ENCODE measurements around the gene ZNF341.

Gene ZNF341

GRCh38 chr20:33732166-33732970 is 572 bp downstream of the ZNF341 start (continued):
- no peak for TF ChIP-seq ZNF148 (tag by site-specific recombination; IDR thresholded peaks at IDR 0.05; ENCODE audit: borderline replicate concordance)
- no peak for TF ChIP-seq ZSCAN16 (tag by site-specific recombination; IDR thresholded peaks at IDR 0.05)
- peak; percentile 22; the same call in 1 of the 2 replicates for TF ChIP-seq SP7 (tag by site-specific recombination; IDR thresholded peaks at IDR 0.05)
- TF ChIP-seq, protein P1, sequence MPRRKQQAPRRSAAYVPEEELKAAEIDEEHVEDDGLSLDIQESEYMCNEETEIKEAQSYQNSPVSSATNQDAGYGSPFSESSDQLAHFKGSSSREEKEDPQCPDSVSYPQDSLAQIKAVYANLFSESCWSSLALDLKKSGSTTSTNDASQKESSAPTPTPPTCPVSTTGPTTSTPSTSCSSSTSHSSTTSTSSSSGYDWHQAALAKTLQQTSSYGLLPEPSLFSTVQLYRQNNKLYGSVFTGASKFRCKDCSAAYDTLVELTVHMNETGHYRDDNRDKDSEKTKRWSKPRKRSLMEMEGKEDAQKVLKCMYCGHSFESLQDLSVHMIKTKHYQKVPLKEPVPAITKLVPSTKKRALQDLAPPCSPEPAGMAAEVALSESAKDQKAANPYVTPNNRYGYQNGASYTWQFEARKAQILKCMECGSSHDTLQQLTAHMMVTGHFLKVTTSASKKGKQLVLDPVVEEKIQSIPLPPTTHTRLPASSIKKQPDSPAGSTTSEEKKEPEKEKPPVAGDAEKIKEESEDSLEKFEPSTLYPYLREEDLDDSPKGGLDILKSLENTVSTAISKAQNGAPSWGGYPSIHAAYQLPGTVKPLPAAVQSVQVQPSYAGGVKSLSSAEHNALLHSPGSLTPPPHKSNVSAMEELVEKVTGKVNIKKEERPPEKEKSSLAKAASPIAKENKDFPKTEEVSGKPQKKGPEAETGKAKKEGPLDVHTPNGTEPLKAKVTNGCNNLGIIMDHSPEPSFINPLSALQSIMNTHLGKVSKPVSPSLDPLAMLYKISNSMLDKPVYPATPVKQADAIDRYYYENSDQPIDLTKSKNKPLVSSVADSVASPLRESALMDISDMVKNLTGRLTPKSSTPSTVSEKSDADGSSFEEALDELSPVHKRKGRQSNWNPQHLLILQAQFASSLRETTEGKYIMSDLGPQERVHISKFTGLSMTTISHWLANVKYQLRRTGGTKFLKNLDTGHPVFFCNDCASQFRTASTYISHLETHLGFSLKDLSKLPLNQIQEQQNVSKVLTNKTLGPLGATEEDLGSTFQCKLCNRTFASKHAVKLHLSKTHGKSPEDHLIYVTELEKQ (tag by site-specific recombination; IDR thresholded peaks at IDR 0.05; ENCODE audit: borderline replicate concordance), result no peak
- no peak for TF ChIP-seq ZNF555 (tag by site-specific recombination; conservative IDR thresholded peaks at IDR 0.05)
- TF ChIP-seq KLF1 (tag by site-specific recombination; IDR thresholded peaks at IDR 0.05), result no peak
- TF ChIP-seq, protein P2, sequence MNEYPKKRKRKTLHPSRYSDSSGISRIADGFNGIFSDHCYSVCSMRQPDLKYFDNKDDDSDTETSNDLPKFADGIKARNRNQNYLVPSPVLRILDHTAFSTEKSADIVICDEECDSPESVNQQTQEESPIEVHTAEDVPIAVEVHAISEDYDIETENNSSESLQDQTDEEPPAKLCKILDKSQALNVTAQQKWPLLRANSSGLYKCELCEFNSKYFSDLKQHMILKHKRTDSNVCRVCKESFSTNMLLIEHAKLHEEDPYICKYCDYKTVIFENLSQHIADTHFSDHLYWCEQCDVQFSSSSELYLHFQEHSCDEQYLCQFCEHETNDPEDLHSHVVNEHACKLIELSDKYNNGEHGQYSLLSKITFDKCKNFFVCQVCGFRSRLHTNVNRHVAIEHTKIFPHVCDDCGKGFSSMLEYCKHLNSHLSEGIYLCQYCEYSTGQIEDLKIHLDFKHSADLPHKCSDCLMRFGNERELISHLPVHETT (tag by site-specific recombination; IDR thresholded peaks at IDR 0.05), result no peak
- TF ChIP-seq ZNF518A (tag by site-specific recombination; conservative IDR thresholded peaks at IDR 0.05; ENCODE audit: low read depth), result no peak
- no peak for TF ChIP-seq ZNF530 (tag by site-specific recombination; IDR thresholded peaks at IDR 0.05; ENCODE audit: low read depth)
- TF ChIP-seq, protein P3, sequence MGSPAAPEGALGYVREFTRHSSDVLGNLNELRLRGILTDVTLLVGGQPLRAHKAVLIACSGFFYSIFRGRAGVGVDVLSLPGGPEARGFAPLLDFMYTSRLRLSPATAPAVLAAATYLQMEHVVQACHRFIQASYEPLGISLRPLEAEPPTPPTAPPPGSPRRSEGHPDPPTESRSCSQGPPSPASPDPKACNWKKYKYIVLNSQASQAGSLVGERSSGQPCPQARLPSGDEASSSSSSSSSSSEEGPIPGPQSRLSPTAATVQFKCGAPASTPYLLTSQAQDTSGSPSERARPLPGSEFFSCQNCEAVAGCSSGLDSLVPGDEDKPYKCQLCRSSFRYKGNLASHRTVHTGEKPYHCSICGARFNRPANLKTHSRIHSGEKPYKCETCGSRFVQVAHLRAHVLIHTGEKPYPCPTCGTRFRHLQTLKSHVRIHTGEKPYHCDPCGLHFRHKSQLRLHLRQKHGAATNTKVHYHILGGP (tag by site-specific recombination; IDR thresholded peaks at IDR 0.05), result no peak
- peak; percentile 50; the same call in 1 of the 2 replicates for TF ChIP-seq ZNF391 (tag by site-specific recombination; IDR thresholded peaks at IDR 0.05; ENCODE audit: borderline replicate concordance, low read depth)
- TF ChIP-seq ZNF776 (tag by site-specific recombination; IDR thresholded peaks at IDR 0.05; ENCODE audit: borderline replicate concordance), result no peak
- TF ChIP-seq ZNF248 (tag by site-specific recombination; IDR thresholded peaks at IDR 0.05), result no peak
- no peak for TF ChIP-seq ZNF768 (tag by site-specific recombination; IDR thresholded peaks at IDR 0.05)
- TF ChIP-seq KLF9 (tag by site-specific recombination; IDR thresholded peaks at IDR 0.05; ENCODE audit: low read depth), result peak; percentile 38; the same call in 1 of the 2 replicates
- no peak for TF ChIP-seq ZNF501 (tag by site-specific recombination; IDR thresholded peaks at IDR 0.05)
- TF ChIP-seq ZNF600 (tag by site-specific recombination; IDR thresholded peaks at IDR 0.05), result peak; percentile 77
- no peak for TF ChIP-seq HOXA7 (CRISPR knock-in tag; IDR thresholded peaks at IDR 0.05; ENCODE audit: borderline replicate concordance)
- TF ChIP-seq ZNF76 (tag by site-specific recombination; IDR thresholded peaks at IDR 0.05; ENCODE audit: borderline replicate concordance, low read depth), result no peak
- TF ChIP-seq ZNF274 (IDR thresholded peaks at IDR 0.05; ENCODE audit: low read length), result no peak
- no peak for TF ChIP-seq ZNF274 (tag by site-specific recombination; IDR thresholded peaks at IDR 0.05; ENCODE audit: borderline replicate concordance)
- TF ChIP-seq ZNF426 (tag by site-specific recombination; IDR thresholded peaks at IDR 0.05), result no peak
- TF ChIP-seq ZNF473 (tag by site-specific recombination; IDR thresholded peaks at IDR 0.05), result no peak
- no peak; the same call in none of the 2 replicates for TF ChIP-seq ZFHX2 (tag by site-specific recombination; conservative IDR thresholded peaks at IDR 0.05)
- no peak for TF ChIP-seq ZNF560 (tag by site-specific recombination; IDR thresholded peaks at IDR 0.05; ENCODE audit: borderline replicate concordance)
- peak; percentile 40 for TF ChIP-seq ZBTB8A (tag by site-specific recombination; IDR thresholded peaks at IDR 0.05)

Data from HEK293 (cell line).